SK-N-SH treated with all-trans-retinoic acid at 6 μM for 48 hours (cell line): Measurements from ENCODE around the gene SNX10.

Source experiments
- ARNTL ChIP-seq: fragments of 450-650 bp; formaldehyde crosslinking; IDR thresholded peaks from 2 replicates; pipeline ENCODE4 v1.5.0; 2020; ENCODE audit warnings: low read depth, mild to moderate bottlenecking, moderate library complexity, borderline replicate concordance
- BACH2 ChIP-seq: fragments of 250-450 bp; sonication (Bioruptor Pico); IDR thresholded peaks from 2 replicates; pipeline ENCODE4 v1.9.0; 2021; ENCODE audit warnings: mild to moderate bottlenecking, borderline replicate concordance
- CSDC2 ChIP-seq: fragments of 250-450 bp; sonication (Bioruptor Pico); IDR thresholded peaks from 2 replicates; pipeline ENCODE4 v1.5.0; 2020; ENCODE audit warnings: mild to moderate bottlenecking, moderate library complexity
- PATZ1 ChIP-seq: fragments of 250-450 bp; sonication (Bioruptor Pico); IDR thresholded peaks from 2 replicates; pipeline ENCODE4 v1.8.0; 2020; ENCODE audit warnings: mild to moderate bottlenecking, moderate library complexity, borderline replicate concordance
- PPARA ChIP-seq: fragments of 250-450 bp; sonication (Bioruptor Pico); IDR thresholded peaks from 2 replicates; pipeline ENCODE4 v1.5.0; 2020; ENCODE audit warnings: mild to moderate bottlenecking, borderline replicate concordance
- SNAI2 ChIP-seq: fragments of 250-450 bp; sonication (Bioruptor Pico); IDR thresholded peaks from 2 replicates; pipeline ENCODE4 v1.5.0; 2020; ENCODE audit warnings: mild to moderate bottlenecking, moderate library complexity
- TOX ChIP-seq: fragments of 250-450 bp; sonication (Bioruptor Pico); IDR thresholded peaks from 2 replicates; pipeline ENCODE4 v1.8.0; 2021; ENCODE audit warnings: mild to moderate bottlenecking, moderate library complexity, borderline replicate concordance
- ZC3H10 ChIP-seq: fragments of 250-450 bp; sonication (Bioruptor Pico); IDR thresholded peaks from 2 replicates; pipeline ENCODE4 v1.5.1; 2021; ENCODE audit warnings: mild to moderate bottlenecking, moderate library complexity
- ZFP3 ChIP-seq: fragments of 250-450 bp; sonication (Bioruptor Pico); IDR thresholded peaks from 2 replicates; pipeline ENCODE4 v1.5.0; 2020; ENCODE audit warnings: mild to moderate bottlenecking, moderate library complexity
- ZFP30 ChIP-seq: fragments of 450-650 bp; formaldehyde crosslinking; IDR thresholded peaks from 2 replicates; pipeline ENCODE4 v1.5.0; 2022; ENCODE audit warnings: mild to moderate bottlenecking, moderate library complexity
- ZNF8 ChIP-seq: fragments of 450-650 bp; formaldehyde crosslinking; IDR thresholded peaks from 2 replicates; pipeline ENCODE4 v1.5.0; 2020; ENCODE audit warnings: mild to moderate bottlenecking, moderate library complexity

- TF ChIP-seq CSDC2 (CRISPR knock-in tag) (no peak), TOX (CRISPR knock-in tag) (no peak), PATZ1 (CRISPR knock-in tag) (no peak), ZNF8 (CRISPR knock-in tag) (no peak), ZFP3 (CRISPR knock-in tag) (no peak), SNAI2 (CRISPR knock-in tag) (no peak), ZFP30 (CRISPR knock-in tag) (no peak), BACH2 (CRISPR knock-in tag) (no peak), ZC3H10 (CRISPR knock-in tag) (no peak), PPARA (CRISPR knock-in tag) (no peak), ARNTL (no peak)
These were observed 41.0 kb downstream of the SNX10 start for GRCh38 chr7:26332698-26333097.
